ENCODE results near the gene HFE. TPM values are rescaled to one million over a fixed set of nuclear protein-coding genes. Genes with fewer than 3 reads are reported as not detected.
"Not testable (repeated sequence)": the region's sequence is repeated elsewhere in the genome, so short reads cannot be mapped to it uniquely, and the experiment has no call there.

Gene HFE
- total RNA-seq, 1 experiment from 2014 or later, result 5.7 TPM

GRCh38 chr6:26044140-26045064 lies 42.8 kb upstream of the HFE start:
- no peak overlapping the region for H3K4me3 ChIP-seq (ENCODE audit: low read depth, low read length)
- no peaks in the 10 kb centered on the region for H3K9me3 Mint-ChIP-seq (ENCODE audit: unreplicated experiment)
- no peak for TF ChIP-seq CTCF (IDR thresholded peaks at IDR 0.05; ENCODE audit: insufficient read depth in 1 of 2, low read depth in 1 of 2, low read length in 1 of 2, severe bottlenecking in 1 of 2, unreplicated experiment in 1 of 2)
- intact Hi-C loops (cut with micrococcal nuclease; ENCODE audit: unreplicated experiment), result no loop called here
- H3K27me3 ChIP-seq (replicated peaks; ENCODE audit: control insufficient read depth, insufficient read depth, low read length), result no peaks in the 10 kb centered on the region
- no peaks in the 10 kb centered on the region for H3K4me1 Mint-ChIP-seq (ENCODE audit: low read depth, unreplicated experiment)
- BruUV-seq (replicated peaks), result no TSS peak
- H3K27me3 Mint-ChIP-seq (ENCODE audit: insufficient read depth, unreplicated experiment), result no peaks in the 10 kb centered on the region
- H3K36me3 Mint-ChIP-seq (ENCODE audit: insufficient read depth, unreplicated experiment), result no peaks in the 10 kb centered on the region
- ChIA-PET CTCF (no interaction called here), POLR2A (no interaction called here)
- H3K4me3 Mint-ChIP-seq (ENCODE audit: unreplicated experiment), result no peak overlapping the region
- no peaks in the 10 kb centered on the region for H3K9me3 ChIP-seq
- no peaks in the 10 kb centered on the region for H3K36me3 ChIP-seq (ENCODE audit: control insufficient read depth, insufficient read depth, low read length)
- H3K4me1 ChIP-seq, result peaks cover 10% of the 10 kb centered on the region; the same call in 1 of the 2 replicates
- no peak for DNase-seq
- no peak overlapping the region for H3K27ac Mint-ChIP-seq (ENCODE audit: unreplicated experiment)

- Mint-ChIP-seq H3K27ac (ENCODE audit: unreplicated experiment) (no peak overlapping the region), H3K9me3 (ENCODE audit: unreplicated experiment) (no peaks in the 10 kb centered on the region), H3K4me1 (ENCODE audit: low read depth, unreplicated experiment) (no peaks in the 10 kb centered on the region), H3K36me3 (ENCODE audit: insufficient read depth, unreplicated experiment) (no peaks in the 10 kb centered on the region), H3K4me3 (ENCODE audit: unreplicated experiment) (no peak overlapping the region), H3K27me3 (ENCODE audit: insufficient read depth, unreplicated experiment) (no peaks in the 10 kb centered on the region)
- H3K9me3 ChIP-seq, result no peaks in the 10 kb centered on the region
- POLR2A ChIA-PET, result interaction anchor here (1.6 to 1.8 kb wide), 2 partner anchors 13 to 79 kb away, joined by 4 to 6 read pairs; a partner anchor contains a TSS
- no peak overlapping the region for H3K4me3 ChIP-seq (ENCODE audit: low read depth, low read length)
- H3K4me1 ChIP-seq, result peaks cover 10% of the 10 kb centered on the region; the same call in 1 of the 2 replicates
- H3K27me3 ChIP-seq (replicated peaks; ENCODE audit: control insufficient read depth, insufficient read depth, low read length), result no peaks in the 10 kb centered on the region
- intact Hi-C loops (cut with micrococcal nuclease; ENCODE audit: unreplicated experiment), result no loop called here
- no peaks in the 10 kb centered on the region for H3K36me3 ChIP-seq (ENCODE audit: control insufficient read depth, insufficient read depth, low read length)
- no TSS peak for BruUV-seq (replicated peaks)
- CTCF ChIA-PET, result no interaction called here
- no peak for TF ChIP-seq CTCF (IDR thresholded peaks at IDR 0.05; ENCODE audit: insufficient read depth in 1 of 2, low read depth in 1 of 2, low read length in 1 of 2, severe bottlenecking in 1 of 2, unreplicated experiment in 1 of 2)
- no peak for DNase-seq
Measured at GRCh38 chr6:26045065-26045927, 41.9 kb upstream of the HFE start.

GRCh38 chr6:26045928-26046368 lies 41.3 kb upstream of the HFE start:
- Mint-ChIP-seq H3K27me3 (ENCODE audit: insufficient read depth, unreplicated experiment) (no peaks in the 10 kb centered on the region), H3K36me3 (ENCODE audit: insufficient read depth, unreplicated experiment) (no peaks in the 10 kb centered on the region), H3K4me3 (ENCODE audit: unreplicated experiment) (no peak overlapping the region), H3K9me3 (ENCODE audit: unreplicated experiment) (no peaks in the 10 kb centered on the region), H3K27ac (ENCODE audit: unreplicated experiment) (no peak overlapping the region), H3K4me1 (ENCODE audit: low read depth, unreplicated experiment) (no peaks in the 10 kb centered on the region)
- Histone ChIP-seq H3K4me1 (peaks cover 10% of the 10 kb centered on the region; the same call in 1 of the 2 replicates), H3K4me3 (ENCODE audit: low read depth, low read length) (no peak overlapping the region), H3K9me3 (no peaks in the 10 kb centered on the region), H3K36me3 (ENCODE audit: control insufficient read depth, insufficient read depth, low read length) (no peaks in the 10 kb centered on the region), H3K27me3 (replicated peaks; ENCODE audit: control insufficient read depth, insufficient read depth, low read length) (no peaks in the 10 kb centered on the region)
- ChIA-PET POLR2A (interaction anchor here (1.6 to 1.8 kb wide), 2 partner anchors 14 to 78 kb away, joined by 4 to 6 read pairs; a partner anchor contains a TSS), CTCF (no interaction called here)
- no peak for DNase-seq
- BruUV-seq (replicated peaks), result no TSS peak
- TF ChIP-seq CTCF (IDR thresholded peaks at IDR 0.05; ENCODE audit: insufficient read depth in 1 of 2, low read depth in 1 of 2, low read length in 1 of 2, severe bottlenecking in 1 of 2, unreplicated experiment in 1 of 2), result no peak
- intact Hi-C loops (cut with micrococcal nuclease; ENCODE audit: unreplicated experiment), result no loop called here

GRCh38 chr6:26047329-26047728 lies 39.9 kb upstream of the HFE start:
- H3K36me3 ChIP-seq (ENCODE audit: control insufficient read depth, insufficient read depth, low read length); H3K4me3 ChIP-seq (ENCODE audit: low read depth, low read length); H3K27me3 ChIP-seq (replicated peaks; ENCODE audit: control insufficient read depth, insufficient read depth, low read length); DNase-seq; H3K9me3 ChIP-seq; CTCF ChIA-PET; H3K4me3 Mint-ChIP-seq (ENCODE audit: unreplicated experiment); H3K27me3 Mint-ChIP-seq (ENCODE audit: insufficient read depth, unreplicated experiment); H3K9me3 Mint-ChIP-seq (ENCODE audit: unreplicated experiment); intact Hi-C loops (cut with micrococcal nuclease; ENCODE audit: unreplicated experiment); H3K27ac Mint-ChIP-seq (ENCODE audit: unreplicated experiment); BruUV-seq (replicated peaks); H3K4me1 Mint-ChIP-seq (ENCODE audit: low read depth, unreplicated experiment); H3K36me3 Mint-ChIP-seq (ENCODE audit: insufficient read depth, unreplicated experiment): not testable (repeated sequence)
- POLR2A ChIA-PET, result interaction anchor here (0.5 kb wide), 1 partner anchor 225 kb away, joined by 4 read pairs; a partner anchor contains a TSS
- peaks cover 10% of the 10 kb centered on the region; the same call in 1 of the 2 replicates for H3K4me1 ChIP-seq
